GM12865 (cell line): ENCODE data around the gene AFG1L.

Experiments
- DNase-seq: peaks from one replicate; pipeline ENCODE4 v3.0.0; 2010; ENCODE audit warnings: low read depth
- H3K4me3 ChIP-seq: 2 replicates; pipeline ENCODE4 v1.5.1; 2011; ENCODE audit warnings: mild to moderate bottlenecking, low read depth, low read length, control low read depth
- TF ChIP-seq, protein P1 (sequence below): IDR thresholded peaks from 2 replicates; pipeline ENCODE4 v1.5.1; 2011; ENCODE audit warnings: low read length, control low read depth, low read depth, inconsistent platforms; ENCODE audit not compliant: insufficient read depth; ENCODE audit errors: missing control alignments

AFG1L gene

DNA sequence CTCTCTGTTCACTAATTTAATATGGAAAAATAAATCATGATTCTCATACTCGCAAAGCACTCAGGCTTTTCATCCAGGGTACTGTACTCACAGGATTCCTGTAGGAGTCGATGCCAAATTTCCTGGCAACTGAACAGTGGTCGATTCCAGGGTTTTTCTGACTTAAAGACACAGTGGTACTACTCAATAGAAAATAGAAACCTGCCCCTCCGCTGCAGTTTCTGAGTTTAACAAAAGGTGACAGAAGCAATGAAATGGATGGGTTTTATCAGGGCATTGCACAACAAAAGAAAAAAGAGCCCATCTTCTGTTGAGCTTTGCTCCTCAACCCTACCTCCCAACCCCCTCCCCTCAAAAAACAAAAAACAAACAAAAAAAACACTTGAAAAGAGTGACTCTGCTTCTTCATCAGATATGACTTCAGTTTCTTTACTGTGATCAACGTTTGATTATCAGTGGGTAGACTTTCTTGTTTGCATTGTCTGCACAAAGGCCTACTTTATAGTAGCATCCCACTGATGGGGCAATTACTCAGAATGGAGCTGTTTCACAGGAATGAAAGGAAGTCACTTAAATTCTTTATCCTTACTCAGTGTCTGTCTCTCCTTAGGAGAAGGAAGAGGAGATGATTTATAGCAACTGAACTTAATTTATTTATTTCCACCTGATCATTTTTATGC lies 169.7 kb downstream of the AFG1L start:
- TF ChIP-seq, protein P1, sequence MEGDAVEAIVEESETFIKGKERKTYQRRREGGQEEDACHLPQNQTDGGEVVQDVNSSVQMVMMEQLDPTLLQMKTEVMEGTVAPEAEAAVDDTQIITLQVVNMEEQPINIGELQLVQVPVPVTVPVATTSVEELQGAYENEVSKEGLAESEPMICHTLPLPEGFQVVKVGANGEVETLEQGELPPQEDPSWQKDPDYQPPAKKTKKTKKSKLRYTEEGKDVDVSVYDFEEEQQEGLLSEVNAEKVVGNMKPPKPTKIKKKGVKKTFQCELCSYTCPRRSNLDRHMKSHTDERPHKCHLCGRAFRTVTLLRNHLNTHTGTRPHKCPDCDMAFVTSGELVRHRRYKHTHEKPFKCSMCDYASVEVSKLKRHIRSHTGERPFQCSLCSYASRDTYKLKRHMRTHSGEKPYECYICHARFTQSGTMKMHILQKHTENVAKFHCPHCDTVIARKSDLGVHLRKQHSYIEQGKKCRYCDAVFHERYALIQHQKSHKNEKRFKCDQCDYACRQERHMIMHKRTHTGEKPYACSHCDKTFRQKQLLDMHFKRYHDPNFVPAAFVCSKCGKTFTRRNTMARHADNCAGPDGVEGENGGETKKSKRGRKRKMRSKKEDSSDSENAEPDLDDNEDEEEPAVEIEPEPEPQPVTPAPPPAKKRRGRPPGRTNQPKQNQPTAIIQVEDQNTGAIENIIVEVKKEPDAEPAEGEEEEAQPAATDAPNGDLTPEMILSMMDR, result no peak
- no peak for DNase-seq
- no peak overlapping the region for H3K4me3 ChIP-seq

DNA sequence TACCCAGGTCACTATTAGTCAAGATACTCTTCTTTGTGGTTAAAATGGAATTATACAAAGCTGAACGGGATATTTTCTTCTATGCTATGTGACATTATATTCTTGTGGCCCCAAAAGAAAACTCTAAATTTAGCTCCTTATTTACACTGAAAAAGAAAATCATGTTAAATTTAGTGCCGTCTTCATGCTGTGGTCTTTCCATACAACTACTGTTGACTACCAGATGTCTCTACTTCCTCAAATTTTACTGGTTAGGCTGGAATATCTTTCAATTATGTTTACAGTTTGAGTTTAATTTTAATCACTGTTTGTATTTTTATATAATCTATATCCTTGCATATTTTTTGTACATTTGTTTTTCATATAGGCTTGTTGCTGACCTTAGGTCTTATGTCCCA lies 170.2 kb downstream of the AFG1L start:
- DNase-seq, result no peak
- no peak overlapping the region for H3K4me3 ChIP-seq
- TF ChIP-seq, protein P1, result no peak

DNA sequence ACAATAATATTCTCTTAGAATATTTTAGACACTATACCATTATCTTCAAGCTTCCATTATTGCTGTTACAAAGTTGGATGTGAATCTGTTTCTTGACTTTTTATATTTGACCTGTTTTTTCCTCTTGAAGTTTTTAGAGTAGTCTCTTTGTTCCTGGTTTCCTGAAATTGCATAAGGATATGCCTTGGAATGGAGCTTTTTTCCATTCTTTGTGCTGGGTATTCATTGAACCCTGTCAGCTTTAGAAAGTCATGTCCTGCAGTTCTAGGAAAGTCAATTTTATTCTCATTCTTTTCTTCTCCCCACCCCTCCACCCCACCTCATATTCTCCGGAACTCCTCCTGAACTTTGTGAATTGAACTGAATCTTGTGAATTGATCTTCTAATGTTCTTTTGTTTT lies 173.5 kb downstream of the AFG1L start:
- no peak overlapping the region for H3K4me3 ChIP-seq
- DNase-seq, result no peak
- TF ChIP-seq, protein P1, result no peak

DNA sequence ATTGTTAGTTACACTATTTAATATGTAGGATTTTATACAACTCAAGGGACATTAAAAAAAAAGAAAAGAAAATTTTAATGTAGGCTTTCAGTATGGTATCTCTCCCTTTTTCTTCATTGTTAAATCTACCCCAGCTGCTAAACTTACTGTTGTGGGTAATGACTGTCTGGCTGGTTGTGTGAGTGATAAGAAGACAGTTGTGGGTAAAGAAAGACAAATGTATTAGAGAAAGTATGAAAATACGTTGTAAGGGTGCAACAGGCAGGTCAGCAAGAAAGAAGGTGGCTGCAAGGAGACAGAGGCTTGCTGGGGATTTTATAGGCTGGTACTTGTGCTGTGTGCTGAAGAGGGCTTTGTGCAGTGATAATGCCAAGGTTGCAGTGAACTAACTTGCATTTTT lies 174.5 kb downstream of the AFG1L start:
- no peak for DNase-seq
- TF ChIP-seq, protein P1, result no peak

DNA sequence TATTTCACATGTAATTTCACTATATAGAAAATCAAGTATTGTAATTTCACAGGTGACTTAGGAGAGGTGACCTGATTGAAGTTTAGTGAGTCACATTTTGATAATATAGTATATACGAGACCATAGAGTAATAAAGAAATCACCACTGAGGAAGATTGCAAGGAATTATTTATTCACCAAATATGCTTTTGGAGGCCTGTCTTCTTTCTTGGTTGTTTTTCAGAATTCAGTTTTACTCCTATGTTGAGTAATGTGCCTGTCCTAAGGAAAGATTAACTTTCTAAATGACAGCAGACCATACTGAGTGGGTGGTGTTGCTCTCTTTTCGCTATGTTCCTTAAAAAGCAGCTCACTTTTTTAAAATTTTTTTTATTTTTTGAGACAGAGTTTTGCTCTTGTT lies 178.3 kb downstream of the AFG1L start:
- no peak for DNase-seq
- TF ChIP-seq, protein P1, result no peak
- no peak overlapping the region for H3K4me3 ChIP-seq

More for the DNA sequence above, 174.5 kb downstream of the AFG1L start:
- H3K4me3 ChIP-seq, result no peak overlapping the region

DNA sequence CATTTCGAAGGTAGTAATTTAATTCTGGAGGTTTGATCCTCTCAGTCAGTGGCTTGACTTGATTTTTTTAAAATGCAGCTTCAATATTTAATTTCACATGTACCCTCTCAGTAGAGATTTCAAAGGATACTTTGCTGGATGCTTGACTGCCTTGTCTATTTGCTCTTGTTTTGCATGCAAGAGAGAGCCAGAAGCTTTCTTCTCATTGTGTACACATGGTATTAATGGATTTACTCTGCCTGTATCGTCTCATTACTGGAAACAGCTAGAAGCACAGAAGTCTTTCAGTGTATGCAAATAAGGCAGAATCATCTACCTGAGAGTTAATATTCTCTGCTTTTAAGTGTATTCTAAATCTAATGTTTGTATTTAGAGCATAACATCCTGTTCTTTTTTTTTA lies 181.5 kb downstream of the AFG1L start:
- TF ChIP-seq, protein P1, result no peak

DNA sequence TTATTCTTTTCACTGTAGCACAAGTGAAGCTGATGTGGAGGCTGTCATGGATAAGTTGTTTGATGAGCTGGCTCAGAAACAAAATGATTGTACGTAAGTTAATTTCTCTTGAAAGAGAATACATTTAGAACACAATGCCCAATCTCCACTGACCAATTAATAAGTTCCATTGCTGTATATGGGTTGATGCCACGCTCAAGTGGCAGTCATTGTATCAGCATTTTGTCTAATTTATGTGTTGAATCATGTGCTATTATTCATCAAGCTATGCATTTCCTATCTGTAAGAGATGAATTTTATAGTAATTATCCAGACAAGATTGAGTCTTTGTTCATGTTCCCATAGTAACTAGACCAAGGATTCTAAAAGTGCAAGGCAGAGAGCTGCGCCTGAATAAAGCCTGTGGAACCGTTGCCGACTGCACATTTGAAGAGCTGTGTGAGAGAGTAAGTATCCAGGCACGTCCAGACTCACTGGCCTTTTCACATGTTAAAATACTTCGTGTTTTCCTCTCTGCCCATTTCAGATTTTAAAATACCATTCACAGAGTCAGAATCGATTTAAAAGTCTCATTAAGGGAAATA lies 182.1 kb downstream of the AFG1L start:
- DNase-seq, result no peak
- H3K4me3 ChIP-seq, result no peak overlapping the region
- TF ChIP-seq, protein P1, result no peak

More for the DNA sequence above, 181.5 kb downstream of the AFG1L start:
- DNase-seq, result no peak
- H3K4me3 ChIP-seq, result no peak overlapping the region
